Activated CD8-positive, alpha-beta memory T cell treated with anti-CD3 and anti-CD28 coated beads for 4 hours (primary cell): ENCODE results near the gene SRGAP3.

Experiments
- DNase-seq, 2 donors: peaks; one replicate each; pipeline ENCODE4 v3.0.0-alpha.2; 2020; ENCODE audit warnings: low read depth in 2 of 2

SRGAP3 gene

GRCh38 chr3:8988384-8988655 lies 261.1 kb downstream of the SRGAP3 start:
- DNase-seq, result no peak

- peak in 1 of 2 donors; percentile 14 for DNase-seq
Observed at GRCh38 chr3:8987645-8988383, 261.6 kb downstream of the SRGAP3 start.

GRCh38 chr3:8987226-8987625 lies 262.2 kb downstream of the SRGAP3 start:
- DNase-seq, result no peak

GRCh38 chr3:8986741-8987140 lies 262.7 kb downstream of the SRGAP3 start:
- no peak for DNase-seq

GRCh38 chr3:8985876-8986275 lies 263.6 kb downstream of the SRGAP3 start:
- no peak for DNase-seq

- DNase-seq, result no peak
Observed at GRCh38 chr3:8985411-8985831, 264.0 kb downstream of the SRGAP3 start.

GRCh38 chr3:8984526-8984925 lies 264.9 kb downstream of the SRGAP3 start:
- DNase-seq, result no peak

GRCh38 chr3:8984081-8984480 lies 265.4 kb downstream of the SRGAP3 start:
- DNase-seq, result no peak

GRCh38 chr3:8983591-8983990 lies 265.9 kb downstream of the SRGAP3 start:
- DNase-seq, result no peak

- no peak for DNase-seq
Observed at GRCh38 chr3:8983026-8983425, 266.4 kb downstream of the SRGAP3 start.

GRCh38 chr3:8982509-8982908 lies 266.9 kb downstream of the SRGAP3 start:
- no peak for DNase-seq

- DNase-seq, result no peak
Observed at GRCh38 chr3:8981700-8982099, 267.7 kb downstream of the SRGAP3 start.

- DNase-seq, result no peak
Observed at GRCh38 chr3:8981296-8981695, 268.1 kb downstream of the SRGAP3 start.

GRCh38 chr3:8980756-8981257 lies 268.6 kb downstream of the SRGAP3 start:
- no peak for DNase-seq

- DNase-seq, result no peak
Observed at GRCh38 chr3:8979262-8979661, 270.2 kb downstream of the SRGAP3 start.

GRCh38 chr3:8978551-8978950 lies 270.9 kb downstream of the SRGAP3 start:
- DNase-seq, result no peak

- no peak for DNase-seq
Observed at GRCh38 chr3:8976540-8977182, 272.8 kb downstream of the SRGAP3 start.

- no peak for DNase-seq
Observed at GRCh38 chr3:8975081-8976020, 274.1 kb downstream of the SRGAP3 start.

- DNase-seq, result no peak
Observed at GRCh38 chr3:8974458-8974857, 275.0 kb downstream of the SRGAP3 start.

- no peak for DNase-seq
Observed at GRCh38 chr3:8972639-8973038, 276.8 kb downstream of the SRGAP3 start.

GRCh38 chr3:8970971-8971589 lies 278.4 kb downstream of the SRGAP3 start:
- peak; percentile 38 to 49 for DNase-seq

- no peak for DNase-seq
Observed at GRCh38 chr3:8969241-8969640, 280.2 kb downstream of the SRGAP3 start.
